ENCODE results near the gene RNF180.

GRCh38 chr5:64183956-64184355 lies 18.3 kb downstream of the RNF180 start:
- no peak for TF ChIP-seq CTCF (IDR thresholded peaks at IDR 0.05)
- TF ChIP-seq POLR2A (IDR thresholded peaks at IDR 0.05): no peak
